HL-60 (cell line): ENCODE measurements around the gene RRAGD.

ENCODE experiments used
- CTCF ChIP-seq: IDR thresholded peaks from one replicate; pipeline ENCODE4 v1.5.1; 2011; ENCODE audit warnings: low read length, control low read depth, inconsistent platforms; ENCODE audit not compliant: insufficient read depth
- POLR2AphosphoS5 ChIP-seq: IDR thresholded peaks from 2 replicates; pipeline ENCODE4 v1.6.1; 2012; ENCODE audit warnings: low read depth

- no peak for TF ChIP-seq CTCF
- no peak for TF ChIP-seq POLR2AphosphoS5
Observed at GRCh38 chr6:89346433-89346832, 65.6 kb downstream of the RRAGD start.
